GM18502 (cell line): Measurements from ENCODE around the gene CCDC7.
"Not testable (repeated sequence)": the region's sequence is repeated elsewhere in the genome, so short reads cannot be mapped to it uniquely, and the experiment has no call there.

ENCODE experiments used
- ATAC-seq: cut with Tn5 transposase; IDR thresholded peaks from one replicate; pipeline ENCODE4 v1.9.1; 2021; ENCODE audit warnings: mild to moderate bottlenecking; ENCODE audit not compliant: unreplicated experiment, poor library complexity

The CCDC7 gene

GRCh38 chr10:32540691-32541470 is 94.9 kb downstream of the CCDC7 start:
- no peak for ATAC-seq

GRCh38 chr10:32548208-32548607 is 102.3 kb downstream of the CCDC7 start:
- ATAC-seq = no peak

DNA sequence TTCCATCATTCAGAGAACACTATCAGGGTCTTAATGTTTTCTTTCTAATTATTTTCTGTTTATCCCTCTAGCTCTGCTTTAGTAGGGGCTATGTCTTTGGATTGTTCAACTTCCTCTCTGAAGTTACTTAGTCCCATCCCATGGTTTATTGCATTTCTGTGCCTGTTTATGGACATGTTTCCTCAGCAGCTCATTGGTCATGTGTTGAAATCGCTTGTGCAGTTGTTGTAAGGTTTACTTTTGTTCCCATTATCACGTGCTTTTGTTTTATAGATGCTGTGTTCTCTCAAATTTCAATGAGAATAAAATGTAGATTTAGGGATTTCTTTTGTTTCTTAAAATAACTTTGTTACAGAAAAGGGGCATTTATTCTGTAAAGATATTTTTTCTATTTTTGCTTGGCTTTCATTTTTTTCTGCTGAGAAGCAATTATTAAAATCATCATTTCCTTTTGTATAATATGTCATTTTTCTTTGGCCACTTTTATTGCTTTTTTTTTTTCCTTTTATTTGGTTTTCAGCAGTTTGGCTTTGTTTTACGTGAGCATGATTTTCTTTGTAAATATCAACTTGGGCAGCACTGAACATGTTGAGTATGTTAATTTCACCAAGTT is 110.9 kb downstream of the CCDC7 start:
- ATAC-seq = no peak

DNA sequence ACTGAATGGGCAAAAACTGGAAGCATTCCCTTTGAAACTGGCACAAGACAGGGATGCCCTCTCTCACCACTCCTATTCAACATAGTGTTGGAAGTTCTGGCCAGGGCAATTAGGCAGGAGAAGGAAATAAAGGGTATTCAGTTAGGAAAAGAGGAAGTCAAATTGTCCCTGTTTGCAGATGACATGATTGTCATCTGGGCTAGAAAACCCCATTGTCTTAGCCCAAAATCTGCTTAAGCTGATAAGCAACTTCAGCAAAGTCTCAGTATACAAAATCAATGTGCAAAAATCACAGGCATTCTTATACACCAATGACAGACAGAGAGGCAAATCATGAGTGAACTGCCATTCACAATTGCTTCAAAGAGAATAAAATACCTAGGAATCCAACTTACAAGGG is 116.8 kb downstream of the CCDC7 start:
- not testable (repeated sequence) for ATAC-seq

DNA sequence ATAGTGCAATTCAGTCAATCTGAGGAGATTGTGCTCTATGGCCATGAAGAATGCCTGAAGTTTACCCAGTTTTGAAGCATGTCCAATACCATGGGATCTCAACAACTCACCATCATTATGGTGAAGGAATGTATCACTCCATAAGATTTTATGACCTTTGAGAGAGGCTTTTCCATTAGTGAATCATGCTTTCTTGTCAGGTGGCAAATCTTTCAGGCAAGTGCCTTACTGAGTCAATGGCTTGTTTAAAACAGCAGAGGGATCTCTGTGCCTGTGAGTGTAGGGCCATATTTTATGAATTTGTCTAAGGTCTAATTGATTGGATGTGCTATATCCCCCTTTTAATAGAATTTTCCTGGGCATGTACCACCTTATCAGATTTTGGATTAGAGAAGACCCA is 131.5 kb downstream of the CCDC7 start:
- no peak for ATAC-seq

DNA sequence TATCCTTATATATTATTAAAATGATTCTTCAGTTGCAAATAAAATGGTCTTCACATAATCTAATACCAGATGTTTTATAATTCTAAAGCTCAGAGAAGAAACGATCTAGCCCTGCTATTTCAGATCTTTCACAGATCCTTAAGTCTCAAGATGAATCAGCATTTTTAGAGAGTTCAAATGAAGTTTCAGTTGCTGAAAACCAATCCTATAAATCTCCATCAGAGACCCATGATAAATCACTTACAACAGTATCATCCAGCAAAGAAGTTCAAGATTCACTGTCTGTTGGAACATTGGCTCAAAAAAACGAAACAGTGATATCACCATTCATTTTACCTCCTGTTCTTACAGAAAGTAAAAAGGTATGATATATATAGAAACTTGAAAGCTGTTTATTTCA is 137.0 kb downstream of the CCDC7 start:
- no peak for ATAC-seq

DNA sequence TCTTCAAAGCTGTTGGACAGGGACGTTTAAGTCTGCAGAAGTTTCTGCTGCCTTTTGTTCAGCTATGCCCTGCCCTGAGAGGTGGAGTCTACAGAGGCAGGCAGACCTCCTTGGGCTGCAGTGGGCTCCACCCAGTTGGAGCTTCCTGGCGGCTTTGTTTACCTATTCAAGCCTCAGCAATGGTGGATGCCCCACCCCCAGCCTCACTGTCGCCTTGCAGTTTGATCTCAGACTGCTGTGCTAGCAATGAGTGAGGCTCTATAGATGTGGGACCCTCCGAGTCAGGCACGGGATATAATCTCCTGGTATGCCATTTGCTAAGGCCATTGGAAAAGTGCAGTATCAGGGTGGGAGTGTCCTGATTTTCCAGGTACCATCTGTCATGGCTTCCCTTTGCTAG is 152.1 kb downstream of the CCDC7 start:
- not testable (repeated sequence) for ATAC-seq

DNA sequence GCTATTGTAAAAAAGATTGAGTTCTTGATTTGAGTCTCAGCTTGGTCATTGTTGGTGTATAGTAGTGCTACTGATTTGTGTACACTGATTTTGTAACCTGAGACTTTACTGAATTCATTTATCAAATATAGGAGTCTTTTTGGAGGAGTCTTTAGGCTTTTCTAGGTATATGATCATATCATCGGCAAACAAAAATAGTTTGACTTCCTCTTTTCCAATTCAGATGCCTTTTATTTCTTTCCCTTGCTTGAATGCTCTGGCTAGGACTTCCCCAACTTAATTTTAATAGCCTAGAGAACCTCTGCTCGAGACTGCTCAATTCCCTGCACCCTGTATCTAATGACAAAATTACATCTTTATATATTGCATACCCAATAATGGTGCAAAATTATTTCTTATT is 154.4 kb downstream of the CCDC7 start:
- ATAC-seq = no peak

GRCh38 chr10:32601562-32601961 is 155.6 kb downstream of the CCDC7 start:
- not testable (repeated sequence) for ATAC-seq

DNA sequence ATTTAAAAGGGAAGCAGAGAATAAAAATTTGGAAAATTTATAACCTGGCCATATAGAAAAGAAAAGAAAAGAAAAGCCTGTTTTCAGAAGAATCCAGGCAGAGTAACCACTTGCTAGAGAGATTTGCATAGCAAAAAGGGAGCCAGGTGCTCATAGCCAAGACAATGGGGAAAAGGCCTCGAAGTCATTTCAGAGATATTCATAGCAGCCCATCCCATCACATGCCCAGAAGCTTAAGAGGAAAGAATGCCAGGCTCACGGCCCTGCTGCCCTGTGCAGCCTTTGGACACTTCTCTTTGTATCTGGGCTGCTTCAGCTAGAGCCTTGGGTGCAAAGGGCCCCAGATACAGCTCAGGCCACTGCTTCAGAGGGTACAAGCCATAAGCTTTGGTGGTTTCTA is 159.8 kb downstream of the CCDC7 start:
- ATAC-seq = no peak

- ATAC-seq = not testable (repeated sequence)
These were observed 164.6 kb downstream of the CCDC7 start for GRCh38 chr10:32610543-32610942.

DNA sequence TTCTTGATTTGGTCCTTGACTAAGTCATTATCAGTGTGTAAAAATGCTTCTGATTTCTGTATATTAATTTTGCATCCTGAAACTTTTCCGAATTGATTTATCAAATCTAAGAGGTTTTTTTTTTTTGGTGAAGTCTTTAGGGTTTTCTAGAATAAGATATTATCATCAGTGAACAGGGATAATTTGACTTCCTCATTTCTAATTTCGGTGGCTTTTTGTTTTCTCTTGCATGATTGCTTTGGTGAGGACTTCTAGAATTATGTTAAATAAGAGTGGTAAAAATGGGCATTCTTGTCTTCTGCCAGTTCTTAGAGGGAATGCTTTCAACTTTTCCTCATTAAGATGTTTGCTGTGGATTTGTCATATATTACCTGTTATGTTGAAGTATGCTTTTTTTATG is 170.5 kb downstream of the CCDC7 start:
- no peak for ATAC-seq

- ATAC-seq = no peak
These were observed 172.5 kb downstream of the CCDC7 start for GRCh38 chr10:32618482-32618881.

DNA sequence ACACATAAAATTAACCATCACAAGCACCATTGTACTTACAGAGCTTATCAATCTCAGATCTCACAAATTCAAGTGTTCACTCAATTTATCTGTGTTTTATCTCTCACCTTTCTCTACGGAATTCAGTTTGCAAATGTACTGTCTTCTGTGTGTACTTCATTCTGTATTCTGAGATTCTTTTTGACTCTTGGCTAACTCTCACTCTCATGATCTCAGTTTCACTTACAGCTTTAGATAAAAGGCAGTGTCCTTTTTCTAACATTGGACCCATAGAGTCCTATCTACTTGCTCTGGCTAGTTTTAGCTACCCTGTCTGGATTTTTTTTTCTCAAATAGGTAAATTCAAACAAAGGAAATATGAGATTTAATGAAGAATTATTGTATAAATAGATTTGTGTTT is 176.0 kb downstream of the CCDC7 start:
- ATAC-seq = no peak

DNA sequence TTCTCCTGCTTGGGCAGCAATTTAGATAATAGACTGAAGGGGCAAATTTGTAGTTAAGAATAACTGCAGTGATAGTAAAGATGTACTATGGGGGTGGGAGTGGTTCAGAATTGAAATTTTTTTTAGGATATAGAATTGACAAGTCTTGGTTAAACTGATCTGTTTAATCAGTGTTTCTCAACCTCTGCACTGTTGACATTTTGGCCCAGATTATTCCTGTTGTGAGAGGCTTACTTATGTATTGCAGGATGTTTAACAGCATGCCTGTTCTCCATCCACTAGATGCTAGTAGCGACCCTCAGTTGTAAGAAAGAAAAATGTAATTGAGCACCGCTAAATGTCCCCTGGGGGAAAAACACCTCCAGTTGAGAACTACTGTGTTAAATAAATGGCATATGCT is 176.5 kb downstream of the CCDC7 start:
- no peak for ATAC-seq

GRCh38 chr10:32627183-32627582 is 181.2 kb downstream of the CCDC7 start:
- ATAC-seq = no peak

GRCh38 chr10:32629910-32630309 is 184.0 kb downstream of the CCDC7 start:
- ATAC-seq = no peak

GRCh38 chr10:32646535-32646934 is 200.6 kb downstream of the CCDC7 start:
- ATAC-seq = no peak

- ATAC-seq = no peak
These were observed 204.3 kb downstream of the CCDC7 start for GRCh38 chr10:32650246-32650655.

DNA sequence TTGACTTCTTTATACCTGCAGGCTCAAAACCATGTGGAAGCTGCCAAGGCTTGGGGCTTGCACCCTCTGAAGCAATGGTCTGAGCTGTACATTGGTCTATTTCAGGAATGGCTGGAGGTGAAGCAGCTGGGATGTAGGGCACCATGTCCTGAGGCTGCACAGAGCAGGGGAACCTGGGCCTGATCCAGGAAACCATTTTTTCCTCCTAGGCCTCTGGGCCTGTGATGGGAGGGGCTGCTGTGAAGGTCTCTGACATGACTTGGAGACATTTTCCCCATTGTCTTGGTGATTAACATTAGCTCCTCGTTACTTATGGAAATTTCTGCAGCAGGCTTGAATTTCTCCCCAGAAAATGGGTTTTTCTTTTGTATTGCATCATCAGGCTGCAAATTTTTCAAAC is 211.5 kb downstream of the CCDC7 start:
- ATAC-seq = not testable (repeated sequence)

- ATAC-seq = no peak
These were observed 215.4 kb downstream of the CCDC7 start for GRCh38 chr10:32661346-32661745.
